ENCODE measurements around the gene GMPPB. TPM values are rescaled to one million over a fixed set of nuclear protein-coding genes. Genes with fewer than 3 reads are reported as not detected.

GMPPB gene
- total and polyA plus RNA-seq, 2 of the 8 experiments (the other 6 are each of a cell fraction or from before 2014, with no cell fraction given), result 20.9 to 23.9 TPM

DNA sequence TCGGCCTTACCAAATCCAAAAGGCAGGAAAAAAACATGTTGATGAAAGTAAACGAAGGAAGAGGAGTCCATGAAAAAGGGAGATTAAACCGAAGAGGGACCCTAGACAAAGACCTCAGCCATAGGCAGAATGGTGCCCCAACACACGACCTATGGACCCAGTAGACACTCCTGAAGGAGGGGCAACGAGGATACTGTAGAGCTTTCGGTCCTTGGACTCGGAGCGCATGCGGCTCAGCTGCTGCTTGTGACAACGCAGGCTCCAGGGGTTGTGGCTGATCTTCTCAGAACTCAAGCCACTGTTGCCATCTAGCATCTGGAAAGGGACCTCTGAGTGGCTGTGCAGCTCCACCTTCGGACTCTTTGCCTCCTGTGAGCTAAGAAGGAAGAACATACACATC lies 8.8 kb upstream of the GMPPB start:
- H3K18ac ChIP-seq (ENCODE audit: extremely low read depth, low read length), result no peak overlapping the region
- TF ChIP-seq CBX5 (IDR thresholded peaks at IDR 0.05; ENCODE audit: low read depth, low read length) (no peak), RBBP5 (IDR thresholded peaks at IDR 0.05; ENCODE audit: borderline replicate concordance, low read depth, low read length) (no peak), CHD2 (IDR thresholded peaks at IDR 0.05; ENCODE audit: low read length) (no peak), SP4 (IDR thresholded peaks at IDR 0.05; ENCODE audit: low read length) (no peak), CREB1 (IDR thresholded peaks at IDR 0.05) (no peak), YY1 (IDR thresholded peaks at IDR 0.05; ENCODE audit: low read depth, low read length) (no peak), SIRT6 (IDR thresholded peaks at IDR 0.05; ENCODE audit: low read length) (no peak)
- TF ChIP-seq, protein P1, sequence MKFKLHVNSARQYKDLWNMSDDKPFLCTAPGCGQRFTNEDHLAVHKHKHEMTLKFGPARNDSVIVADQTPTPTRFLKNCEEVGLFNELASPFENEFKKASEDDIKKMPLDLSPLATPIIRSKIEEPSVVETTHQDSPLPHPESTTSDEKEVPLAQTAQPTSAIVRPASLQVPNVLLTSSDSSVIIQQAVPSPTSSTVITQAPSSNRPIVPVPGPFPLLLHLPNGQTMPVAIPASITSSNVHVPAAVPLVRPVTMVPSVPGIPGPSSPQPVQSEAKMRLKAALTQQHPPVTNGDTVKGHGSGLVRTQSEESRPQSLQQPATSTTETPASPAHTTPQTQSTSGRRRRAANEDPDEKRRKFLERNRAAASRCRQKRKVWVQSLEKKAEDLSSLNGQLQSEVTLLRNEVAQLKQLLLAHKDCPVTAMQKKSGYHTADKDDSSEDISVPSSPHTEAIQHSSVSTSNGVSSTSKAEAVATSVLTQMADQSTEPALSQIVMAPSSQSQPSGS (IDR thresholded peaks at IDR 0.05; ENCODE audit: low read length), result no peak

More for the DNA sequence above, 8.8 kb upstream of the GMPPB start:
- no peak overlapping the region for H2BK20ac ChIP-seq (ENCODE audit: low read length)
- H2AFZ ChIP-seq (ENCODE audit: low read length), result no peak overlapping the region
- no peaks in the 10 kb centered on the region for H3K9me3 ChIP-seq (ENCODE audit: insufficient read depth in 2 of 2, low read depth in 1 of 2, low read length in 1 of 2)
- no peak overlapping the region for H2AK5ac ChIP-seq (ENCODE audit: low read depth, low read length)
- no peak overlapping the region for H2BK15ac ChIP-seq (ENCODE audit: low read length)
- no peak overlapping the region for H2BK5ac ChIP-seq (ENCODE audit: low read depth, low read length)
- H3K9ac ChIP-seq (replicated peaks in 1 of 4; ENCODE audit: extremely low read depth in 1 of 4, low read depth in 3 of 4, low read length in 3 of 4), result no peak overlapping the region
- no peak overlapping the region for H2BK120ac ChIP-seq (replicated peaks; ENCODE audit: low read depth, low read length)
- peaks cover 11 to 44% (median 39%) of the 10 kb centered on the region in 4 experiments for H3K36me3 ChIP-seq (ENCODE audit: control insufficient read depth in 2 of 4, insufficient read depth in 4 of 4, low read length in 3 of 4)
- H3K79me1 ChIP-seq (ENCODE audit: low read depth, low read length), result no peaks in the 10 kb centered on the region; the same call in 1 of the 2 replicates
- POLR2A ChIA-PET (ENCODE audit: partially characterized antibody), result no interaction called here
- WGBS, 2 experiments (ENCODE audit: extremely low coverage in 1 of 2, insufficient coverage in 1 of 2, insufficient read length in 1 of 2, insufficient replicate concordance in 2 of 2, low coverage in 1 of 2, low lambda C conversion rate in 2 of 2, missing lambda C conversion rate in 1 of 2), result 91% methylated on average over 11 of the region's 11 CpGs; no CpG with 5 or more reads in 1 of the 2 experiments
- H3K23ac ChIP-seq (ENCODE audit: insufficient read length), result no peak overlapping the region
- H4K8ac ChIP-seq (ENCODE audit: extremely low read depth, insufficient read depth, low read length), result no peak overlapping the region; the same call in 1 of the 2 replicates
- no peaks in the 10 kb centered on the region; a peak in 1 of 4 replicates for H3K79me2 ChIP-seq (ENCODE audit: control insufficient read depth in 1 of 2, insufficient read depth in 2 of 2, low read length in 2 of 2)
- no peak overlapping the region for H4K91ac ChIP-seq (replicated peaks; ENCODE audit: insufficient read length, low read length)
- no peak overlapping the region for H4K5ac ChIP-seq (ENCODE audit: insufficient read length, low read depth, low read length)
- H4K20me1 ChIP-seq (replicated peaks in 1 of 2; ENCODE audit: control insufficient read depth in 1 of 2, insufficient read depth in 2 of 2, low read length in 2 of 2), result peaks cover 2% of the 10 kb centered on the region in 2 experiments
- no peaks in the 10 kb centered on the region for H3K27me3 ChIP-seq (replicated peaks in 1 of 4; ENCODE audit: control insufficient read depth in 3 of 4, extremely low read depth in 1 of 4, insufficient read depth in 3 of 4, low read length in 3 of 4)
- FAIRE-seq, result no peak
- no peak overlapping the region for H3K14ac ChIP-seq (ENCODE audit: insufficient read length)
- H3K4me2 ChIP-seq (ENCODE audit: insufficient read depth in 1 of 2, low read depth in 2 of 2, low read length in 2 of 2), result no peak overlapping the region
- no peaks in the 10 kb centered on the region for H3K23me2 ChIP-seq (ENCODE audit: low read depth, low read length)
- H2BK12ac ChIP-seq (ENCODE audit: low read depth, low read length), result no peak overlapping the region
- H3K56ac ChIP-seq (replicated peaks; ENCODE audit: insufficient read length, low read depth, low read length), result no peak overlapping the region
- H3K27ac ChIP-seq (ENCODE audit: low read depth, low read length), result no peak overlapping the region
- no peak for DNase-seq (ENCODE audit: low read depth in 1 of 2, low spot score in 2 of 2)
- no peak overlapping the region for H3K4me3 ChIP-seq (ENCODE audit: extremely low read depth in 1 of 4, insufficient read depth in 2 of 4, low read depth in 3 of 4, low read length in 4 of 4)
- CTCF ChIA-PET (ENCODE audit: partially characterized antibody), result interaction anchor here (1.3 kb wide), 1 partner anchor 31 kb away, joined by 4 read pairs; no protein-coding TSS in a partner anchor
- no peak overlapping the region for H3K4ac ChIP-seq (replicated peaks; ENCODE audit: insufficient read length, low read depth, low read length)
- no peaks in the 10 kb centered on the region for H3K4me1 ChIP-seq (replicated peaks in 1 of 4; ENCODE audit: control insufficient read depth in 3 of 4, insufficient read depth in 4 of 4, low read length in 3 of 4)

Data from H1 (cell line).